KOPT-K1 (cell line): ENCODE measurements around the gene SCN2B.

Experiments used
- H3K27ac ChIP-seq: fragments of 200-600 bp; sonication (generic); 2 replicates; pipeline ENCODE4 v1.5.1; 2016; ENCODE audit warnings: antibody characterized with exemption, mild to moderate bottlenecking, low read depth, low read length; ENCODE audit not compliant: poor library complexity, severe bottlenecking
- H3K36me3 ChIP-seq: fragments of 200-600 bp; sonication (generic); 2 replicates; pipeline ENCODE4 v1.5.1; 2017; ENCODE audit warnings: antibody characterized with exemption, mild to moderate bottlenecking, low read length, moderate library complexity; ENCODE audit not compliant: insufficient read depth
- H3K9me3 ChIP-seq: fragments of 200-600 bp; sonication (generic); 2 replicates; pipeline ENCODE4 v1.5.1; 2017; ENCODE audit warnings: antibody characterized with exemption, low read length, mild to moderate bottlenecking; ENCODE audit not compliant: insufficient read depth, poor library complexity, severe bottlenecking

SCN2B gene

GRCh38 chr11:118213201-118213600 is 36.8 kb upstream of the SCN2B start:
- Histone ChIP-seq H3K27ac (no peak overlapping the region), H3K36me3 (no peaks in the 10 kb centered on the region), H3K9me3 (no peaks in the 10 kb centered on the region)

GRCh38 chr11:118212781-118213191 is 36.3 kb upstream of the SCN2B start:
- H3K36me3 ChIP-seq: no peaks in the 10 kb centered on the region
- no peak overlapping the region for H3K27ac ChIP-seq
- no peaks in the 10 kb centered on the region for H3K9me3 ChIP-seq

GRCh38 chr11:118212131-118212725 is 35.8 kb upstream of the SCN2B start:
- H3K27ac ChIP-seq: no peak overlapping the region
- no peaks in the 10 kb centered on the region for H3K36me3 ChIP-seq
- H3K9me3 ChIP-seq: no peaks in the 10 kb centered on the region

- Histone ChIP-seq H3K9me3 (no peaks in the 10 kb centered on the region), H3K36me3 (no peaks in the 10 kb centered on the region), H3K27ac (no peak overlapping the region)
Measured at GRCh38 chr11:118211006-118211405, 34.6 kb upstream of the SCN2B start.

- Histone ChIP-seq H3K36me3 (no peaks in the 10 kb centered on the region), H3K9me3 (no peaks in the 10 kb centered on the region), H3K27ac (no peak overlapping the region)
Measured at GRCh38 chr11:118210323-118210722, 33.9 kb upstream of the SCN2B start.

- Histone ChIP-seq H3K27ac (no peak overlapping the region), H3K9me3 (no peaks in the 10 kb centered on the region), H3K36me3 (no peaks in the 10 kb centered on the region)
Measured at GRCh38 chr11:118209033-118209432, 32.6 kb upstream of the SCN2B start.

- no peaks in the 10 kb centered on the region for H3K36me3 ChIP-seq
- no peaks in the 10 kb centered on the region for H3K9me3 ChIP-seq
- no peak overlapping the region for H3K27ac ChIP-seq
Measured at GRCh38 chr11:118207079-118207478, 30.6 kb upstream of the SCN2B start.

GRCh38 chr11:118206391-118207031 is 30.1 kb upstream of the SCN2B start:
- Histone ChIP-seq H3K27ac (peak overlapping the region; percentile 9), H3K36me3 (no peaks in the 10 kb centered on the region), H3K9me3 (no peaks in the 10 kb centered on the region)

- no peak overlapping the region for H3K27ac ChIP-seq
- H3K9me3 ChIP-seq: no peaks in the 10 kb centered on the region
- no peaks in the 10 kb centered on the region for H3K36me3 ChIP-seq
Measured at GRCh38 chr11:118205606-118206378, 29.4 kb upstream of the SCN2B start.

- H3K27ac ChIP-seq: peak overlapping the region; percentile 26
- H3K9me3 ChIP-seq: no peaks in the 10 kb centered on the region
- no peaks in the 10 kb centered on the region for H3K36me3 ChIP-seq
Measured at GRCh38 chr11:118202599-118203422, 26.4 kb upstream of the SCN2B start.

GRCh38 chr11:118201966-118202365 is 25.5 kb upstream of the SCN2B start:
- peak overlapping the region; percentile 26 for H3K27ac ChIP-seq
- no peaks in the 10 kb centered on the region for H3K9me3 ChIP-seq
- H3K36me3 ChIP-seq: no peaks in the 10 kb centered on the region

- Histone ChIP-seq H3K36me3 (no peaks in the 10 kb centered on the region), H3K27ac (no peak overlapping the region), H3K9me3 (no peaks in the 10 kb centered on the region)
Measured at GRCh38 chr11:118200901-118201680, 24.7 kb upstream of the SCN2B start.

GRCh38 chr11:118200497-118200896 is 24.1 kb upstream of the SCN2B start:
- Histone ChIP-seq H3K9me3 (no peaks in the 10 kb centered on the region), H3K36me3 (no peaks in the 10 kb centered on the region), H3K27ac (no peak overlapping the region)

- Histone ChIP-seq H3K9me3 (no peaks in the 10 kb centered on the region), H3K36me3 (no peaks in the 10 kb centered on the region), H3K27ac (no peak overlapping the region)
Measured at GRCh38 chr11:118199135-118199534, 22.7 kb upstream of the SCN2B start.
